ENCODE data around the gene ZFHX3.

The ZFHX3 gene

GRCh38 chr16:72915331-72915730, 132.6 kb downstream of the ZFHX3 start:
- no peak for DNase-seq (ENCODE audit: extremely low spot score)
- ChIA-PET CTCF (no interaction called here), POLR2A (no interaction called here)
- TF ChIP-seq BHLHE40 (IDR thresholded peaks at IDR 0.05; ENCODE audit: borderline replicate concordance) (no peak), ARNT (IDR thresholded peaks at IDR 0.05) (no peak), L3MBTL2 (conservative IDR thresholded peaks at IDR 0.05) (no peak), CTBP1 (IDR thresholded peaks at IDR 0.05; ENCODE audit: borderline replicate concordance) (no peak), ELF4 (IDR thresholded peaks at IDR 0.05) (no peak), FOXA1 (IDR thresholded peaks at IDR 0.05) (no peak), PKNOX1 (IDR thresholded peaks at IDR 0.05) (no peak), ZNF384 (IDR thresholded peaks at IDR 0.05) (no peak), FOXK2 (IDR thresholded peaks at IDR 0.05) (no peak), SP1 (IDR thresholded peaks at IDR 0.05) (no peak), FOXM1 (IDR thresholded peaks at IDR 0.05; ENCODE audit: borderline replicate concordance) (no peak), HDGF (IDR thresholded peaks at IDR 0.05; ENCODE audit: borderline replicate concordance) (no peak), LEF1 (IDR thresholded peaks at IDR 0.05; ENCODE audit: borderline replicate concordance) (no peak), NFRKB (IDR thresholded peaks at IDR 0.05) (no peak), SUZ12 (IDR thresholded peaks at IDR 0.05) (no peak), TARDBP (IDR thresholded peaks at IDR 0.05) (no peak)

GRCh38 chr16:72913551-72913950, 134.4 kb downstream of the ZFHX3 start:
- ChIA-PET POLR2A (interaction anchor here (1.9 kb wide), 1 partner anchor 10 kb away, joined by 4 read pairs; no protein-coding TSS in a partner anchor), CTCF (interaction anchor here (1.1 kb wide), 1 partner anchor 81 kb away, joined by 3 read pairs; no protein-coding TSS in a partner anchor)
- no peak for TF ChIP-seq FOXK2 (IDR thresholded peaks at IDR 0.05)
- TF ChIP-seq LEF1 (IDR thresholded peaks at IDR 0.05; ENCODE audit: borderline replicate concordance), result no peak
- no peak for TF ChIP-seq ZNF384 (IDR thresholded peaks at IDR 0.05)
- TF ChIP-seq SUZ12 (IDR thresholded peaks at IDR 0.05), result no peak
- TF ChIP-seq NFRKB (IDR thresholded peaks at IDR 0.05), result no peak
- TF ChIP-seq FOXA1 (IDR thresholded peaks at IDR 0.05), result no peak
- no peak for TF ChIP-seq ARNT (IDR thresholded peaks at IDR 0.05)
- TF ChIP-seq BHLHE40 (IDR thresholded peaks at IDR 0.05; ENCODE audit: borderline replicate concordance), result no peak
- no peak for TF ChIP-seq SP1 (IDR thresholded peaks at IDR 0.05)
- TF ChIP-seq FOXM1 (IDR thresholded peaks at IDR 0.05; ENCODE audit: borderline replicate concordance), result no peak
- no peak for DNase-seq (ENCODE audit: extremely low spot score)

- POLR2A ChIA-PET, result no interaction called here
- no peak for DNase-seq (ENCODE audit: extremely low spot score)
- CTCF ChIA-PET, result no interaction called here
- TF ChIP-seq CTBP1 (IDR thresholded peaks at IDR 0.05; ENCODE audit: borderline replicate concordance), result no peak
- no peak for TF ChIP-seq SUZ12 (IDR thresholded peaks at IDR 0.05)
- no peak for TF ChIP-seq FOXA1 (IDR thresholded peaks at IDR 0.05)
- no peak for TF ChIP-seq FOXM1 (IDR thresholded peaks at IDR 0.05; ENCODE audit: borderline replicate concordance)
- no peak for TF ChIP-seq SP1 (IDR thresholded peaks at IDR 0.05)
- no peak for TF ChIP-seq BHLHE40 (IDR thresholded peaks at IDR 0.05; ENCODE audit: borderline replicate concordance)
- TF ChIP-seq ELF4 (IDR thresholded peaks at IDR 0.05), result no peak
- TF ChIP-seq NFRKB (IDR thresholded peaks at IDR 0.05), result no peak
- TF ChIP-seq ARNT (IDR thresholded peaks at IDR 0.05), result no peak
- TF ChIP-seq LEF1 (IDR thresholded peaks at IDR 0.05; ENCODE audit: borderline replicate concordance), result no peak
- no peak for TF ChIP-seq L3MBTL2 (conservative IDR thresholded peaks at IDR 0.05)
- TF ChIP-seq TARDBP (IDR thresholded peaks at IDR 0.05), result no peak
- no peak for TF ChIP-seq ZNF384 (IDR thresholded peaks at IDR 0.05)
- no peak for TF ChIP-seq PKNOX1 (IDR thresholded peaks at IDR 0.05)
These were observed 136.0 kb downstream of the ZFHX3 start for GRCh38 chr16:72911971-72912370.

GRCh38 chr16:72910875-72911274, 137.1 kb downstream of the ZFHX3 start:
- TF ChIP-seq NFRKB (IDR thresholded peaks at IDR 0.05) (no peak), TARDBP (IDR thresholded peaks at IDR 0.05) (no peak), ARNT (IDR thresholded peaks at IDR 0.05) (no peak), CTBP1 (IDR thresholded peaks at IDR 0.05; ENCODE audit: borderline replicate concordance) (no peak), ELF4 (IDR thresholded peaks at IDR 0.05) (no peak), BHLHE40 (IDR thresholded peaks at IDR 0.05; ENCODE audit: borderline replicate concordance) (no peak), FOXM1 (IDR thresholded peaks at IDR 0.05; ENCODE audit: borderline replicate concordance) (no peak), SUZ12 (IDR thresholded peaks at IDR 0.05) (no peak), PKNOX1 (IDR thresholded peaks at IDR 0.05) (no peak), LEF1 (IDR thresholded peaks at IDR 0.05; ENCODE audit: borderline replicate concordance) (no peak), ZNF384 (IDR thresholded peaks at IDR 0.05) (no peak), SP1 (IDR thresholded peaks at IDR 0.05) (no peak), FOXK2 (IDR thresholded peaks at IDR 0.05) (no peak), L3MBTL2 (conservative IDR thresholded peaks at IDR 0.05) (no peak)
- POLR2A ChIA-PET, result no interaction called here
- CTCF ChIA-PET, result interaction anchor here (0.6 kb wide), 1 partner anchor 69 kb away, joined by 3 read pairs; no protein-coding TSS in a partner anchor
- DNase-seq (ENCODE audit: extremely low spot score), result no peak

- POLR2A ChIA-PET, result no interaction called here
- no peak for TF ChIP-seq ZNF384 (IDR thresholded peaks at IDR 0.05)
- TF ChIP-seq PKNOX1 (IDR thresholded peaks at IDR 0.05), result no peak
- no peak for TF ChIP-seq L3MBTL2 (conservative IDR thresholded peaks at IDR 0.05)
- no peak for DNase-seq (ENCODE audit: extremely low spot score)
- CTCF ChIA-PET, result interaction anchor here (0.8 to 1.1 kb wide), 2 partner anchors 26 to 63 kb away, joined by 3 to 4 read pairs; no protein-coding TSS in a partner anchor
These were observed 137.5 kb downstream of the ZFHX3 start for GRCh38 chr16:72910381-72910780.

- TF ChIP-seq BHLHE40 (IDR thresholded peaks at IDR 0.05; ENCODE audit: borderline replicate concordance), result no peak
- no peak for TF ChIP-seq ELF4 (IDR thresholded peaks at IDR 0.05)
- no peak for TF ChIP-seq NFRKB (IDR thresholded peaks at IDR 0.05)
- no peak for TF ChIP-seq SUZ12 (IDR thresholded peaks at IDR 0.05)
- no peak for TF ChIP-seq HDGF (IDR thresholded peaks at IDR 0.05; ENCODE audit: borderline replicate concordance)
- no peak for TF ChIP-seq SP1 (IDR thresholded peaks at IDR 0.05)
- no peak for TF ChIP-seq CTBP1 (IDR thresholded peaks at IDR 0.05; ENCODE audit: borderline replicate concordance)
- TF ChIP-seq FOXM1 (IDR thresholded peaks at IDR 0.05; ENCODE audit: borderline replicate concordance), result no peak
- no peak for TF ChIP-seq TARDBP (IDR thresholded peaks at IDR 0.05)
- TF ChIP-seq FOXK2 (IDR thresholded peaks at IDR 0.05), result no peak
- TF ChIP-seq ARNT (IDR thresholded peaks at IDR 0.05), result no peak
- no peak for TF ChIP-seq ZNF384 (IDR thresholded peaks at IDR 0.05)
- no peak for TF ChIP-seq PKNOX1 (IDR thresholded peaks at IDR 0.05)
- CTCF ChIA-PET, result no interaction called here
These were observed 138.7 kb downstream of the ZFHX3 start for GRCh38 chr16:72909196-72909595.

More at GRCh38 chr16:72909196-72909595, 138.7 kb downstream of the ZFHX3 start:
- POLR2A ChIA-PET, result no interaction called here
- no peak for DNase-seq (ENCODE audit: extremely low spot score)
